Inferior parietal cortex (tissue), 1 donor: ENCODE results near the gene BRI3.

Experiments
- DNase-seq: peaks from one replicate; pipeline ENCODE4 v3.0.0-alpha.2; 2016; ENCODE audit errors: extremely low spot score

Gene BRI3

GRCh38 chr7:98286701-98287485 is 5.4 kb downstream of the BRI3 start:
- DNase-seq: no peak

- no peak for DNase-seq
These were observed 6.0 kb downstream of the BRI3 start for GRCh38 chr7:98287486-98287959.

- DNase-seq: no peak
These were observed 6.8 kb downstream of the BRI3 start for GRCh38 chr7:98288064-98288823.

GRCh38 chr7:98289333-98289875 is 7.9 kb downstream of the BRI3 start:
- no peak for DNase-seq

GRCh38 chr7:98291717-98292116 is 10.2 kb downstream of the BRI3 start:
- DNase-seq: no peak

- DNase-seq: no peak
These were observed 11.8 kb downstream of the BRI3 start for GRCh38 chr7:98293265-98293664.

GRCh38 chr7:98293746-98294145 is 12.3 kb downstream of the BRI3 start:
- DNase-seq: no peak

- DNase-seq: no peak
These were observed 12.8 kb downstream of the BRI3 start for GRCh38 chr7:98294326-98294725.

GRCh38 chr7:98294798-98295382 is 13.4 kb downstream of the BRI3 start:
- DNase-seq: peak; percentile 36

- DNase-seq: no peak
These were observed 14.1 kb downstream of the BRI3 start for GRCh38 chr7:98295467-98296192.

- no peak for DNase-seq
These were observed 15.3 kb downstream of the BRI3 start for GRCh38 chr7:98296833-98297232.

- DNase-seq: no peak
These were observed 16.3 kb downstream of the BRI3 start for GRCh38 chr7:98297626-98298286.

GRCh38 chr7:98300595-98301372 is 19.3 kb downstream of the BRI3 start:
- no peak for DNase-seq

GRCh38 chr7:98301693-98302470 is 20.4 kb downstream of the BRI3 start:
- DNase-seq: no peak

GRCh38 chr7:98303176-98303865 is 21.8 kb downstream of the BRI3 start:
- DNase-seq: no peak

GRCh38 chr7:98303906-98304305 is 22.4 kb downstream of the BRI3 start:
- DNase-seq: no peak

- DNase-seq: no peak
These were observed 24.6 kb downstream of the BRI3 start for GRCh38 chr7:98305951-98306535.

GRCh38 chr7:98307971-98308466 is 26.5 kb downstream of the BRI3 start:
- no peak for DNase-seq
